ENCODE measurements around the gene MUL1. TPM values are rescaled to one million over a fixed set of nuclear protein-coding genes. Genes with fewer than 3 reads are reported as not detected.

The MUL1 gene
- total and polyA plus RNA-seq, 3 donors from 2014 or later, result 22.4 to 32.0 (median 28.9) TPM

DNA sequence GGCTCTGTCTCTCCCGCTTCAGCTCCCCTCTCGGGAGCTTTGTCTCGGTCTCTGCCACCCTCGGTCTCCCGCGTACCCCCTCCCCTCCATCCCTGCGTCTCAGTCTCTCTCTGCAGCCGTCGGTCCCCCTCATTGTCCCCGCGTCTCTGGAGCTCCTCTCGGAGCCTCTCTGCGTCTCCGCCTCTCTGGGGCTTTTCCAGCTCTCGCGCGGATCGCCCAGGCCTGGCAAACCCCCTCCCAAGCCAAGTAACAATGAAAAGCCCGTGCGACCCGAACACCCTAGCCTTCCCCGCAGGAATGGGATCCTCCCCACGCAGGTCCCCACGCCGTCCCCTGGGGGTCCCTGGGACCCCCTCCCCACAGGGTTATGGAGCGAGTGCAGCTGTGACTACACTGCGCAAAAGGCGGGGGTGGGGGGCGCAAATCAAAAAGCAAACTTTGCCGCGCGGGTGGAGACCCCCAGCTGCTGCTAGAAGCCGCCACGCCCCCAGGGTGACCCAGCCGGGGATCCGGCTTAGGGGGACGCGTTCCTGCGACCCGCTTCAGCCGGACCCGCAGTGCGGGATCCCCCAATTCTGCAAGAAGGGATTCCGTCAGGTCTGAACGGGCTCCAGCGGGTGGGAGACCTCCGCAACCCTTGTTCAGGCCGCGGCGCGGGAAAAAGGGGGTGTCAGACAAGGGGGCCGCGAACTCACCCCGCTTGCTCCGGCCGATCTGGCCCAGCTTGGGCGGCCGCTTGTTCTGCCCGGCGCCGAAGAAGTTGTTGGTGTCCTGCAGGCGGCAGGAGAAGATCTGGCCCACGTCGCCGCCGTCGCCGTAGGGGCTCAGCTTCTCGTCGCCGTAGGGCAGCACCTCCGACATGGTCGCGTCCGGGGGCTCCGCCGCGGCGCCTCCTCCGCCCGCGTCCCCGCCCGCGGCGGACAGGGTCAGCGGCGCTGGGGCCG, 23.2 kb downstream of the MUL1 start:
- Histone ChIP-seq H3K4me1 (peaks cover 11% of the 10 kb centered on the region), H3K4me3 (peak overlapping the region; percentile 58 to 70), H3K36me3 (ENCODE audit: low read depth, missing control alignments) (no peaks in the 10 kb centered on the region), H3K27ac (peak overlapping the region; percentile 26 to 50), H3K9me3 (no peaks in the 10 kb centered on the region), H3K27me3 (no peaks in the 10 kb centered on the region)
- DNase-seq, result no peak
- intact Hi-C loops (cut with DNase I; ENCODE audit: low total_unique reads), result no loop called here
- no peak for TF ChIP-seq POLR2A (IDR thresholded peaks at IDR 0.05)
- TF ChIP-seq, protein P1, sequence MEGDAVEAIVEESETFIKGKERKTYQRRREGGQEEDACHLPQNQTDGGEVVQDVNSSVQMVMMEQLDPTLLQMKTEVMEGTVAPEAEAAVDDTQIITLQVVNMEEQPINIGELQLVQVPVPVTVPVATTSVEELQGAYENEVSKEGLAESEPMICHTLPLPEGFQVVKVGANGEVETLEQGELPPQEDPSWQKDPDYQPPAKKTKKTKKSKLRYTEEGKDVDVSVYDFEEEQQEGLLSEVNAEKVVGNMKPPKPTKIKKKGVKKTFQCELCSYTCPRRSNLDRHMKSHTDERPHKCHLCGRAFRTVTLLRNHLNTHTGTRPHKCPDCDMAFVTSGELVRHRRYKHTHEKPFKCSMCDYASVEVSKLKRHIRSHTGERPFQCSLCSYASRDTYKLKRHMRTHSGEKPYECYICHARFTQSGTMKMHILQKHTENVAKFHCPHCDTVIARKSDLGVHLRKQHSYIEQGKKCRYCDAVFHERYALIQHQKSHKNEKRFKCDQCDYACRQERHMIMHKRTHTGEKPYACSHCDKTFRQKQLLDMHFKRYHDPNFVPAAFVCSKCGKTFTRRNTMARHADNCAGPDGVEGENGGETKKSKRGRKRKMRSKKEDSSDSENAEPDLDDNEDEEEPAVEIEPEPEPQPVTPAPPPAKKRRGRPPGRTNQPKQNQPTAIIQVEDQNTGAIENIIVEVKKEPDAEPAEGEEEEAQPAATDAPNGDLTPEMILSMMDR (IDR thresholded peaks at IDR 0.05), result no peak
- WGBS, 2 donors, result 0 to 1% methylated on average over 20 to 47 of the region's 89 CpGs

- peak; percentile 54 for DNase-seq
- TF ChIP-seq, protein P1 (IDR thresholded peaks at IDR 0.05), result no peak
- Histone ChIP-seq H3K4me1 (peaks cover 11% of the 10 kb centered on the region), H3K27me3 (no peaks in the 10 kb centered on the region), H3K4me3 (peak overlapping the region; percentile 58 to 70), H3K9me3 (no peaks in the 10 kb centered on the region), H3K36me3 (ENCODE audit: low read depth, missing control alignments) (no peaks in the 10 kb centered on the region), H3K27ac (peak overlapping the region; percentile 26 to 50)
- intact Hi-C loops (cut with DNase I; ENCODE audit: low total_unique reads), result no loop called here
- WGBS, 2 donors, result 2% methylated on average over 35 to 58 of the region's 58 CpGs
Measured at GRCh38 chr1:20483833-20484518, 24.0 kb downstream of the MUL1 start.

DNA sequence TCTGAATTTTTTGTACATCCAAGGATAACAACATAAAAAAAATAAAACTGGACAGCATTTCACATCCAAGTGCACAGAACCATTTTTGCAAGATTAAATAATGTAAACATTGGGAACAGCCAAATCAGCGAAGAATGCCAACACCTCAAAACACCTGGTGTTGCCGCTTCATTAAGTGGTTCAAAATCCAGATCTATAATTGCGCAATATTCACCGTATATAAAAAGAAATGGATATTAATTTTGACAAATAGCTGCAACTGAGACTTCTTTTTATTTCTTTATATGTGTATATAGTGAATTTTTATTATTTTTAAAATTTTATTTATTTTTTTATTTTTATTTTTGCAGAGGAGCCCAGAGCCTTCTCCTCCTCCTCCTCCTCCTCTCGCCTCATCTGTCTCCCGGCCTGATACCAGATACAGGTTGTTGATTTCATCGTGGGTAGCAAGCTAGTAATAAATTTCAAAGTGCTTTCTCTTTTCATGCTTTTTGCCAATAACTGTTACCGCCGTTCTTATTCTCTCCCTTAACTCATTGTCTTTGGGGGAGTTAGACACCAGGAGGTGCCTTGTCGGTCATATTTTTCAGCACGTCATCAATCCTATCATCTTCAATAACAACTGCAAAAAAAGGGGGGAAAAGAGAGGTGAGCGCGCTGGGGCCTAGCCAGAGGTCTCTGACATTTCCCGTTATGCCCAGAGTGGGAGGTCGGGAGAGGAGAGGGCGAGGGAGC, 24.7 kb downstream of the MUL1 start:
- no peaks in the 10 kb centered on the region for H3K36me3 ChIP-seq (ENCODE audit: low read depth, missing control alignments)
- H3K9me3 ChIP-seq, result no peaks in the 10 kb centered on the region
- peak overlapping the region in 1 of 2 donors; percentile 70 for H3K4me3 ChIP-seq
- H3K27ac ChIP-seq, result no peak overlapping the region
- no peak for TF ChIP-seq POLR2A (IDR thresholded peaks at IDR 0.05)
- TF ChIP-seq, protein P1 (IDR thresholded peaks at IDR 0.05), result no peak
- H3K4me1 ChIP-seq, result peaks cover 11% of the 10 kb centered on the region
- H3K27me3 ChIP-seq, result no peaks in the 10 kb centered on the region
- intact Hi-C loops (cut with DNase I; ENCODE audit: low total_unique reads), result no loop called here
- no peak for DNase-seq
- 34 to 41% methylated on average over 16 of the region's 16 CpGs for WGBS, 2 donors

- intact Hi-C loops (cut with DNase I; ENCODE audit: low total_unique reads), result no loop called here
- TF ChIP-seq POLR2A (IDR thresholded peaks at IDR 0.05), result no peak
- TF ChIP-seq, protein P1 (IDR thresholded peaks at IDR 0.05), result no peak
- H3K4me1 ChIP-seq, result peaks cover 23% of the 10 kb centered on the region
Measured at GRCh38 chr1:20481643-20482498, 26.1 kb downstream of the MUL1 start.

More at GRCh38 chr1:20481643-20482498, 26.1 kb downstream of the MUL1 start:
- no peaks in the 10 kb centered on the region for H3K36me3 ChIP-seq (ENCODE audit: low read depth, missing control alignments)
- 78 to 79% methylated on average over 10 of the region's 10 CpGs for WGBS, 2 donors
- no peak overlapping the region for H3K27ac ChIP-seq
- H3K27me3 ChIP-seq, result no peaks in the 10 kb centered on the region
- H3K4me3 ChIP-seq, result no peak overlapping the region
- no peak for DNase-seq
- no peaks in the 10 kb centered on the region for H3K9me3 ChIP-seq

Measured in testis (tissue), 3 donors.